Measurements from ENCODE around the gene GFER.

DNA sequence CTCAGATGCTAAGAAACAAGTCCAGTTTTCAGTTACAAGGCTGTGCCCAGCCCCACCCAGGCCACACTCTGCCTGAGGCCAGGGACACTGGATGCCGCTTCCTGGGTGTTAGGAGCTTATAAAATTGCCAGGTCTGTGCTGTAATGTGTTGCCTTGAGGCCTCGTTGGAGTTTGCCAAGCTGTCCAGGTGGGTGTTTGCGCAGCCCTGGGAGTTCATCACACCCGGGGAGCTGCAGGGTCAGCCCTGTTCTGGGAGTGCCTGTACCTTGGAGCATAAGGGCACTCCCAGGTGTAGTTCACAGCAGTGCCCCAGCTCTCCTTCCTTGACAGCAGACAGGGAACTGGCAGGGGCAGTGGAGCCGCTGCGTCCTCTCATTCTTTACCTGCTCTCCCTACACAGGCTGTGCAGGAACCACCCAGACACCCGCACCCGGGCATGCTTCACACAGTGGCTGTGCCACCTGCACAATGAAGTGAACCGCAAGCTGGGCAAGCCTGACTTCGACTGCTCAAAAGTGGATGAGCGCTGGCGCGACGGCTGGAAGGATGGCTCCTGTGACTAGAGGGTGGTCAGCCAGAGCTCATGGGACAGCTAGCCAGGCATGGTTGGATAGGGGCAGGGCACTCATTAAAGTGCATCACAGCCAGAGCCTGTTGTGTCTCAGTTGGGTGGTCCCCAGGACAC, 1.6 kb downstream of the GFER start:
- TF ChIP-seq, protein P1, sequence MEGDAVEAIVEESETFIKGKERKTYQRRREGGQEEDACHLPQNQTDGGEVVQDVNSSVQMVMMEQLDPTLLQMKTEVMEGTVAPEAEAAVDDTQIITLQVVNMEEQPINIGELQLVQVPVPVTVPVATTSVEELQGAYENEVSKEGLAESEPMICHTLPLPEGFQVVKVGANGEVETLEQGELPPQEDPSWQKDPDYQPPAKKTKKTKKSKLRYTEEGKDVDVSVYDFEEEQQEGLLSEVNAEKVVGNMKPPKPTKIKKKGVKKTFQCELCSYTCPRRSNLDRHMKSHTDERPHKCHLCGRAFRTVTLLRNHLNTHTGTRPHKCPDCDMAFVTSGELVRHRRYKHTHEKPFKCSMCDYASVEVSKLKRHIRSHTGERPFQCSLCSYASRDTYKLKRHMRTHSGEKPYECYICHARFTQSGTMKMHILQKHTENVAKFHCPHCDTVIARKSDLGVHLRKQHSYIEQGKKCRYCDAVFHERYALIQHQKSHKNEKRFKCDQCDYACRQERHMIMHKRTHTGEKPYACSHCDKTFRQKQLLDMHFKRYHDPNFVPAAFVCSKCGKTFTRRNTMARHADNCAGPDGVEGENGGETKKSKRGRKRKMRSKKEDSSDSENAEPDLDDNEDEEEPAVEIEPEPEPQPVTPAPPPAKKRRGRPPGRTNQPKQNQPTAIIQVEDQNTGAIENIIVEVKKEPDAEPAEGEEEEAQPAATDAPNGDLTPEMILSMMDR (IDR thresholded peaks at IDR 0.05): no peak
- no peak for TF ChIP-seq EZH2 (IDR thresholded peaks at IDR 0.05; ENCODE audit: borderline replicate concordance, insufficient read depth, low read depth, low read length, poor library complexity, severe bottlenecking)
